Mesothelial cell of epicardium (in vitro differentiated cells): ENCODE measurements around the gene DCST1. TPM values are rescaled to one million over a fixed set of nuclear protein-coding genes. Genes with fewer than 3 reads are reported as not detected.
"Not testable (repeated sequence)": the region's sequence is repeated elsewhere in the genome, so short reads cannot be mapped to it uniquely, and the experiment has no call there.

Source experiments
- DNase-seq, 2 experiments: peaks; one replicate each; pipeline ENCODE4 v3.0.0; 2021; ENCODE audit warnings: low spot score in 2 of 2; ENCODE audit not compliant: unreplicated experiment in 2 of 2
- H3K27ac Mint-ChIP-seq: 2 replicates; pipeline ENCODE4 v1.8.0; 2021; ENCODE audit warnings: mixed read lengths
- H3K27me3 Mint-ChIP-seq: 2 replicates; pipeline ENCODE4 v1.8.0; 2021; ENCODE audit warnings: low read depth, mixed read lengths
- H3K36me3 Mint-ChIP-seq: 2 replicates; pipeline ENCODE4 v1.8.0; 2021; ENCODE audit warnings: mixed read lengths
- H3K4me1 Mint-ChIP-seq: 2 replicates; pipeline ENCODE4 v1.8.0; 2021; ENCODE audit warnings: mixed read lengths
- H3K4me3 Mint-ChIP-seq: 2 replicates; pipeline ENCODE4 v1.8.0; 2021; ENCODE audit warnings: mild to moderate bottlenecking, moderate library complexity, mixed read lengths
- H3K9me3 Mint-ChIP-seq: 2 replicates; pipeline ENCODE4 v1.8.0; 2021; ENCODE audit warnings: mixed read lengths
- CTCF ChIP-seq: fragments of 200-600 bp; sonication (generic); IDR thresholded peaks from one replicate; pipeline ENCODE4 v1.5.0; 2021; ENCODE audit warnings: antibody characterized with exemption; ENCODE audit not compliant: unreplicated experiment
- total RNA-seq: library from RNA; stranded (reverse); gene quantifications from 3 replicates; pipeline ENCODE4 v1.2.1, GENCODE V29; 2021

DCST1 gene
- total RNA-seq, result 0.58 TPM in 1 of 3 replicates, not detected in the others

- no peak for DNase-seq
- Mint-ChIP-seq H3K27me3 (no peaks in the 10 kb centered on the region), H3K36me3 (no peaks in the 10 kb centered on the region), H3K4me1 (no peaks in the 10 kb centered on the region), H3K27ac (no peak within 1 kb of the TSS), H3K9me3 (no peaks in the 10 kb centered on the region), H3K4me3 (no peak within 1 kb of the TSS)
- no peak for TF ChIP-seq CTCF
Measured at GRCh38 chr1:155033524-155033923, at the start of gene DCST1, which contains the start of gene DCST2. Gene DCST1, plus strand, starts transcription at chr1:155033824. Its CDS starts 213 bp downstream, at chr1:155034037. Gene DCST2, minus strand, starts transcription at chr1:155033781. Its CDS starts 80 bp downstream, at chr1:155033701.

- H3K4me1 Mint-ChIP-seq, H3K9me3 Mint-ChIP-seq, H3K4me3 Mint-ChIP-seq, DNase-seq, H3K27me3 Mint-ChIP-seq, H3K27ac Mint-ChIP-seq: not testable (repeated sequence)
- H3K36me3 Mint-ChIP-seq, result peaks cover 12% of the 10 kb centered on the region
Measured at GRCh38 chr1:154986736-154987135, 46.9 kb upstream of the DCST1 start.

- Mint-ChIP-seq H3K4me3 (no peak overlapping the region), H3K36me3 (peaks cover 12% of the 10 kb centered on the region), H3K27ac (no peak overlapping the region), H3K9me3 (no peaks in the 10 kb centered on the region), H3K27me3 (no peaks in the 10 kb centered on the region), H3K4me1 (peaks cover 9% of the 10 kb centered on the region)
- TF ChIP-seq CTCF, result no peak
- no peak for DNase-seq
Measured at GRCh38 chr1:154987326-154987725, 46.3 kb upstream of the DCST1 start.

- H3K27ac Mint-ChIP-seq, result no peak overlapping the region
- H3K36me3 Mint-ChIP-seq, result peaks cover 12% of the 10 kb centered on the region
- DNase-seq, result no peak
- TF ChIP-seq CTCF, result no peak
- H3K9me3 Mint-ChIP-seq, result no peaks in the 10 kb centered on the region
- H3K4me1 Mint-ChIP-seq, result peaks cover 9% of the 10 kb centered on the region
- no peaks in the 10 kb centered on the region for H3K27me3 Mint-ChIP-seq
- no peak overlapping the region for H3K4me3 Mint-ChIP-seq
Measured at GRCh38 chr1:154988058-154988954, 45.3 kb upstream of the DCST1 start.

GRCh38 chr1:154989195-154989860, 44.3 kb upstream of the DCST1 start:
- H3K9me3 Mint-ChIP-seq, result no peaks in the 10 kb centered on the region
- H3K27ac Mint-ChIP-seq, result no peak overlapping the region
- no peak for DNase-seq
- peaks cover 12% of the 10 kb centered on the region for H3K36me3 Mint-ChIP-seq
- no peaks in the 10 kb centered on the region for H3K27me3 Mint-ChIP-seq
- TF ChIP-seq CTCF, result no peak
- H3K4me3 Mint-ChIP-seq, result no peak overlapping the region
- H3K4me1 Mint-ChIP-seq, result peaks cover 3% of the 10 kb centered on the region

- no peak for DNase-seq
- Mint-ChIP-seq H3K36me3 (peaks cover 12% of the 10 kb centered on the region), H3K27me3 (no peaks in the 10 kb centered on the region), H3K9me3 (no peaks in the 10 kb centered on the region), H3K4me3 (no peak overlapping the region), H3K4me1 (no peaks in the 10 kb centered on the region), H3K27ac (no peak overlapping the region)
- no peak for TF ChIP-seq CTCF
Measured at GRCh38 chr1:154990276-154990675, 43.3 kb upstream of the DCST1 start.
